ENCODE data around the gene IMPA2. TPM values are rescaled to one million over a fixed set of nuclear protein-coding genes. Genes with fewer than 3 reads are reported as not detected.

Gene IMPA2
- total RNA-seq, 1 donor from 2014 or later: 15.8 TPM

GRCh38 chr18:11984091-11984490 lies 2.8 kb downstream of the IMPA2 start:
- DNase-seq (ENCODE audit: low spot score) (peak; percentile 21), ATAC-seq (no peak)

DNA sequence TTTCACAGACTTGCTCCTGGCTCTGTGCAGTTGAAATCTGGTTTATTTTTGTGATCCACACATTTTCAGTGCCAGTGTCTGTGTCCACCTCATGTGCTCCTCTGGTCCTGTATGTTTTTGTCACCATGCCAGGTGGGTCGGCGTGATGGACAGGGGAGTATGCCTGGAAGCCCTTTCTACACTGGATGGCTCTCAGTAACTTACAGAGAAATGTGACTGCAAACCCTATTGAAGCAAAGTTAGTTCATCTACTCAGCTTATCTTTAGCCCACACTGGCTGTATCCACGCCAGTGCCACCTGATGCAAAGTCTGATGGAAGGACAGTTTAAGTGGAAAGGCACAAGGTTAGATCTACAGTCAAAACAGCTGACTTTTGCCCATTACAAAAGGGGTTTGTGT lies 4.3 kb downstream of the IMPA2 start:
- ATAC-seq (no peak), DNase-seq (ENCODE audit: low spot score) (peak; percentile 42)
- intact Hi-C loops (cut with DNase I): no loop called here

More at GRCh38 chr18:11984091-11984490, 2.8 kb downstream of the IMPA2 start:
- intact Hi-C loops (cut with DNase I): no loop called here

DNA sequence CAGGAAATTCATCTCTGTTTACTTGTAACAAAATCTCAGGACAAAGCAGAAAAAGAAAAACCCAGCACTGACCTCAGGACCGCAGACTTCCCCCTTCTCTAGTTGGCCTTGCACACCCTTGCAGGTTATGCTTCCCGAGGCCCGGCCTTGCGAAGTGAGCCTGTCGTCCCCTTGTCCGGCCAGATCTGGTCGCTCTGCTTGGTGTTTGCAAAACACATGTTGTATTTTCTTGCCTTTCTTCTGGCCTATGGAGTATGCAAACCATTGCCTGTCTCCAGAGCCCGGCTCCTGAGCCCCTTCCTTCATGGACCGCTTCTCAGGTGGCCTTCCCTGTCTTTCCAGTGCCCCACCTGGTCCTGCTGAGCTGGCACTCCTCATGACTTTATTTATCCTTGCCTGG lies 4.8 kb downstream of the IMPA2 start:
- ATAC-seq (no peak), DNase-seq (ENCODE audit: low spot score) (peak; percentile 34)
- intact Hi-C loops (cut with DNase I): no loop called here

GRCh38 chr18:11987527-11987926 lies 6.2 kb downstream of the IMPA2 start:
- intact Hi-C loops (cut with DNase I): no loop called here
- ATAC-seq: peak; percentile 72
- DNase-seq (ENCODE audit: low spot score): peak; percentile 17

DNA sequence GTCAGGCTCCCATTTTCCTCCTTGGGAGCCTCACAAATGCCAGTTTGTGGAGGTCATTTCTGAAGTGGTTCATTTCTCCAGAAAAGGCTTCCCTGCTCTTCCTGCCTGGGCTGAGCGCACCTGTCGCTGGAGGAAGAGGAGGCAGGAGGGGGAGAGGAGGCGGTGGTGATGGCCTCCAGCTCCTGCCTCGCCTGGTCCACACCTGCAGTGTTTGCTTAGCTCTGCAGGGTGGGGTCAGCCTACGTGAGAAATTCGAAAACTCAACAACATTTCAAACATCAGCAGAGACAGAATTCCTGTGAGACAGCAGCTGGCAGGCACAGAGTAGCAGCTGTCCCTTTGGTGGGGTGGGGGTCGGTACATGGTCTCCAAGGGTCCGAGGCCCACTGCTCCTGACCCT lies 7.9 kb downstream of the IMPA2 start:
- peak; percentile 22 for DNase-seq (ENCODE audit: low spot score)
- intact Hi-C loops (cut with DNase I): no loop called here
- no peak for ATAC-seq

- intact Hi-C loops (cut with DNase I): no loop called here
- no peak for ATAC-seq
- DNase-seq (ENCODE audit: low spot score): no peak
Observed at GRCh38 chr18:11989966-11990380, 8.7 kb downstream of the IMPA2 start.

GRCh38 chr18:11990539-11990938 lies 9.2 kb downstream of the IMPA2 start:
- intact Hi-C loops (cut with DNase I): no loop called here
- no peak for ATAC-seq
- DNase-seq (ENCODE audit: low spot score): no peak

DNA sequence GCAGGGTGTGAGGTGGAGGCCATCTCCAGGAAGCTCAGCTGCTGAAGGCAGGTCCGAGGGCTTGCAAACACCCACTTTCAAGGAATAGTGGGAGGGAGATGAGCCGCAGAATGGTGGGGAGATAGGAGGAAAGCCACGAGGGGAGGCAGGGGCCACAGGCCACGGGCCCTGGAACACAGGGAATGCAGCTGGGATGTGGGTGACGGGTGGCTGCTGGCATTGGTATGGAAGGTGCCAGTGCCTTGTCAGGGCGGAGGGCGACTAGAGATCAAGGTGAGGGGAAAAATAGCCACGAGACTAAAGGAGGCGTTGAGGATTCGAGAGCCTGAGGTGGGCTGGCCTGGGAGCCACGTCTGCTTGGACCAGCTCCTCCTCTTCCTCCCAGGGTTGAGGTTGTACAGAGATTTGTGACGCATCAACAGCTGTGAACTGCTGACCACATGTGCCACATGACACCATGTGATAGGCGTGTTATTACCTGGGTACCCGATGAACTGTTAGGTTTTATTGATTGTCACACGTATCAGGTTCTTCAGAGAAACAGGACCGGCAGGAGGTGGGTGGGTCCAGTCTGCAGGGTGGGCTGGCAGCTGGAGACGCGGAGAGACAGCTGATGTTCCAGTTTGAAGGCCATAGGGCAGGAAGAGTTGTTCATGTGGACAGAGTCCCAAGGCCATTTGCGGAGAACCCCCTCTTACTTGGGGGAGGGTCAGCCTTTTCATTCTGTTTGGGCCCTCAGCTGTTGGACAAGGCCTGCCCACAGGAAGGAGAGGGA lies 9.9 kb downstream of the IMPA2 start:
- intact Hi-C loops (cut with DNase I): no loop called here

DNA sequence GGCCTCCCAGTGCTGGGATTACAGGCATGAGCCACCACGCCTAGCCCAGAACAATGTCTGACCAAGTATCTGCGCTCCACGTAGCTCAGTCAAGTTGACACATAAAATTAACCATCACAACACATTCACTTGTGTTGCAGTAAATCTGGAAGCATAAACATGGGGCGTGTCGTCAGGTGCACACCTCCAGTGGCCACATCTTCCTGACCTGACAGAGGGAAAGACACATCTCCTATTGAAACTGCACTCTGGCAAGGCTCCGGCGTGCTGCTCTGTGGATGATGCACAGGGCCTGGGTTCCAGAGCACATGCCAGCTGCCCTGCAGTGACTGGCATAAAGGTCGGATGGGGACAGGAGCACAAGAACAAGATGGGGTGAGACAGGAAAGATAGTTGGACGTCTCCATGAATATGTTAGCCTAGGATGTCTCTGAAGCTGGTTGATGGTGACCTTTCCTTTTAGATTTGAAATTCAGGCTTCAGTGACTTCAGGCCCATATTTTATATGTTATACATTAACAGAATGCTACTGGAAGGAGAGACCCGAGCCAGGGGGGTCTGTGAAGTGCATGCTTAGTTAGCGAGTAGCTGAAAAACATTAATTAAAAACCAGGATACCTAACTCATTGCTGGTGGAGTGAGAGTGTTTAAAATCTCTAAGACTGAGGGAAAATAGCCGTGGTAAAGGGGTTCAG lies 10.9 kb downstream of the IMPA2 start:
- DNase-seq (ENCODE audit: low spot score) (peak; percentile 25), ATAC-seq (no peak)
- intact Hi-C loops (cut with DNase I): no loop called here

More for the DNA sequence above, 9.9 kb downstream of the IMPA2 start:
- DNase-seq (ENCODE audit: low spot score) (peak; percentile 33), ATAC-seq (no peak)

- intact Hi-C loops (cut with DNase I): no loop called here
- no peak for ATAC-seq
- DNase-seq (ENCODE audit: low spot score): no peak
Observed at GRCh38 chr18:11993264-11993916, 12.1 kb downstream of the IMPA2 start.

DNA sequence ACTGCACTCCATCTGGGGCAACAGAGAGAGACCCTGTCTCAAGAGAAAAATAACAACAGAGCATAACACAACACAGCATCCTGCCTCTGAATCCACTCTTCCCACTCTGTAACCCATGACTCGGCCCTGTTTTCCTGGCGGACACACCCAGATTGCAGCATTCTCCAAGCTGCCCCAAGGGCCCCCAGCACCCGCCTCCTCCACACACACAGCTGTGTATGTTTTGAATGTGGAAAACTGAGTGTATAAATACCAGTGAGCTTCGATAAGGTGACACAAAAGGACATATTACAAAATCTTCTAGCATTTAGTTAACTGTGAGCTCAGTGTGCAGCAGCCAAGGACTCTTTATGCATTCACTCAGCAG lies 13.0 kb downstream of the IMPA2 start:
- intact Hi-C loops (cut with DNase I): no loop called here
- no peak for DNase-seq (ENCODE audit: low spot score)
- peak; percentile 84 for ATAC-seq

DNA sequence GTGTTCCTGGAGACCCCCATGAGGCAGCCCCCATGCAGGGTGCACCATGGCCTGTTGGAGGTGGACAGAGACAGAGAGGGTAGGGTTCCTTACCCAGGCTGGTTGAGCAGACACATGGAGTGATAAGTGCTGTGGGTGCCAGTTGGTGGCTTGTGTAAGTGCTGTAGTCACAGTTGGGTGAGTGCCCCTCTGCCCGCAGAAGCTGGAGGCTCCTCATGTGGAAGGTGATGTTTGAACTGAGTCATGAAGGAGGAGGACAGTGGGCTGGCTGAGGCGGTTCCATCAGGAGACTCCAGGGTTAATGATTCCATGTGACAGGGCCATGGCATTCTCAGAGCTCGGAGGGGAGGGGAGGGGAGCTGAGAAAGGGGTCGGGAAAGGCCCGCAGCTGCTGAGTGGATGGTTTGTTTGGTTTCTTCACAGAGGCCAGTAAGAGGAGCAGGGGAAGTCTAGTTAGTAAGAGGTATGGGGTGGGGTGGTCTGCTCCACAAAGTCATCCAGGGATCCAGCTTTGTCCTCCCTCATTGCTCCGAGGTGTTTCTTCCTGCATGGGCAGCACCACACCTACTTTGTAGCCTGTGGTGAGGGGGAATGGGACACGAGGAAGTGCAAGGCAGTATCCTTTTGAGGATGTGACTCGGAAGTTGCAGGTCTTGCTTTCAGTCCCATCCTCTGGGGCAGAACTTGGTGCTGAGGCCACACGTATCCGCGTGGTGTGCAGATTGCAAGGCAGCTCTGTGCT lies 13.6 kb downstream of the IMPA2 start:
- DNase-seq (ENCODE audit: low spot score) (no peak), ATAC-seq (peak; percentile 1)
- intact Hi-C loops (cut with DNase I): loop anchor here (5.0 kb wide), 1 partner anchor 58 kb away; no protein-coding TSS in a partner anchor

DNA sequence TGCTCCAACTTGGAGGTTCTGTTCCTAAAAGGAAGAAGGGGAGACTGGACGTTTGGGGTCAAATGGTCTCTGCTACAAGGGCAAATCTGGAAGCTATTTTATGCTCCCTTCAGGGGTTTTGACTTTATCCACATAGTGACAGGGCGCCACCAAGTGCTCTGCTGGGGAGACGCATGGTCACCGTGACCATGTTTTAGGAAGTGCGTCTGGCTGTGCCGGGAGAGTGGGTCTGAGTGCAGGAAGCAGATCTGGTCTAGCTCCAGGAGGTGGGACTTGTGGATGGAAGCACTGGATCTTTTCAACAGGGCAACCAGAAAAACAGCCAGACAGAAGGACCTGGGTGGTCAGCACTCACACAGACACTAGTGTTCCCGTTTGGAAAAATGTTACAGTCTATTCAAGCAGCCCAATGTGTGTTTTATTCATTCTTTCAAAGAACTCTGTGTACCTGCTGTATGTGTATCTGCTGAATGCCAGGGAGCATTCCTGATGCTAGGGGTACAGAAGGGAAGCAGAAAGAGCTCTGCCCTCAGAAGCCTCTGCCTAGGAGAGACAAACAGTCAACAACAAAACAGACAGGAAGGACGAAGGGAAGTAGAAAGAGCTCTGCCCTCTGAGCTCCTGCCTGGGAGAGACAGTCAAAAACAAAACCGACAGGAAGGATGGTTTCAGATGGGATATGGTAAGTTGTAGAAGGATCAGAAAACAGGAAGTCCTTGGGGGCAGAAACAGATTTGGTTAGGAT lies 14.3 kb downstream of the IMPA2 start:
- intact Hi-C loops (cut with DNase I): loop anchor here (5.0 kb wide), 1 partner anchor 58 kb away; no protein-coding TSS in a partner anchor
- DNase-seq (ENCODE audit: low spot score): peak; percentile 86
- ATAC-seq: peak; percentile 89

DNA sequence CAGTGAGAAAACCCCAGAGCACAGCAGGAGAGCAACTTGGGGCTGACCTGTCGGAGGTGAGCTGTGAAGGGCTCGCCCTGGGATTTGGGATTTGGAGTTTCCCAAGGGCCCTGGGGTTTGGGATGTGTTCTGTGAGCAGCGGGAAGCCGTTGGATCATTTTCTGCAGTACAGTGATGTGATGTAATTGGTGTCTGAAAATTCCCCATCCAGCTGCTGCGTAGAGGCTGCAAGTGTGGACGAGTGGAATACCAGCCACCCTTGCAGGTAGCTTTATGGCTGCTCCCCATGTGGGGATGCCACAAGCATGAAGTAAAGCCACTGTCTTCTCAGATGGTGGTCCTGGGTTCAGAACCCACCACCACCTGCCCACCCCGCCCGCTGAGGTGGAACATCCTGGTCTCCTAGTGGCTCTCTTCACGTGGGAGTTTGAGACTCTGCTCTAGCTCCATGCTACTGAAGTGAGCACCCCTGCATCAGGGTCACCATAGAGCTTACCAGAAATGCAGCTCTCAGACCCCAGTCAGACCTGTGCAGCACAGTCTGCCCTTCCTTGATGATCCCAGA lies 15.0 kb downstream of the IMPA2 start:
- DNase-seq (ENCODE audit: low spot score): no peak
- intact Hi-C loops (cut with DNase I): loop anchor here (5.0 kb wide), 1 partner anchor 59 kb away; no protein-coding TSS in a partner anchor
- no peak for ATAC-seq

DNA sequence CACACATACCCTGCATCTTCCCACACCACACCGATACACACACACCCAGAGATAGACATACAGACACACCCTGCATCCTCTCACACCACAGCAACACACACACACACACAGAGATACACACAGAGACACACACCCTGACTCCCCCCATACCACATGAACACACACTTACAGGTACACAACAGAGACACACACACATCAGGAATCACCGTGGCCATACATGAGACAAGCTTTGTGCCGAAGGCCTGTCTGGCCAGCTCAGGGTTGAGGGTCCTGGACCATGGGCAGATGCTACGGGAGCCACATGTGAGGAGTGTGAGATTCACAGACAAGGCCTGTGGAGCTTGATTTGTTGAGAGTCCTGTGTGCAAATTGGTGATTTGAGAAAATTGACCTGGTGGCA lies 15.6 kb downstream of the IMPA2 start:
- ATAC-seq (no peak), DNase-seq (ENCODE audit: low spot score) (no peak)
- intact Hi-C loops (cut with DNase I): loop anchor here (5.0 kb wide), 1 partner anchor 60 kb away; no protein-coding TSS in a partner anchor

GRCh38 chr18:11997466-11997865 lies 16.2 kb downstream of the IMPA2 start:
- intact Hi-C loops (cut with DNase I): loop anchor here (5.0 kb wide), 1 partner anchor 60 kb away; no protein-coding TSS in a partner anchor
- DNase-seq (ENCODE audit: low spot score) (no peak), ATAC-seq (no peak)

- intact Hi-C loops (cut with DNase I): loop anchor here (5.0 kb wide), 1 partner anchor 61 kb away; no protein-coding TSS in a partner anchor
- DNase-seq (ENCODE audit: low spot score): no peak
- no peak for ATAC-seq
Observed at GRCh38 chr18:11998193-11998592, 16.9 kb downstream of the IMPA2 start.

DNA sequence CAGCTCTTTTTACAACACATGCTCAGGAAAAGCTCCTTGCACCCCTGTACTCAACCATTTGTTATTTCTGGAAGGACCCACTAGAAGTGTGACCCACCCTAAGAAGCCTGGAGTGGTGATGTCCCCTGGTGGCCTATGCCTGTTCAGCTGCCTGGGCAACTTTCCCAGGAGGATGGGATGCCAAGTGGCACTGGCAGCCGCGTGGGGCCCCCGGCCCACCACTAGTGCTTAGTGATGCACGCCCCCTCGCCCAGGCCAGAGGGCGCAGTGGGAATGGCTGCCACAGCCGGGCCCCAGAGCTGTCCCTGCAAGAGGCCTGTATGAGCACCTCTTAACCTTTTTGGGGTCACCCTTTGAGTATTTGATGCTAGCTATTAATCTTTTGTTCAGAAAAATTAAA lies 18.1 kb downstream of the IMPA2 start:
- DNase-seq (ENCODE audit: low spot score) (peak; percentile 41), ATAC-seq (no peak)
- intact Hi-C loops (cut with DNase I): loop anchor here (5.0 kb wide), 1 partner anchor 62 kb away; no protein-coding TSS in a partner anchor
